T-helper 1 cell treated with Interleukin-12 subunit alpha and Interleukin-12 subunit beta and Interleukin-4 antibody, amounts not matched to agents 30 ng/mL and 1 ng/mL, for 36 hours (primary cell): ENCODE measurements around the gene SAFB. TPM values are rescaled to one million over a fixed set of nuclear protein-coding genes. Genes with fewer than 3 reads are reported as not detected.

ENCODE experiments used
- intact Hi-C: fragments of 100-400 bp; cut with micrococcal nuclease; formaldehyde crosslinking; loops from one replicate; pipeline ENCODE4 v1.15.1; 2024
- total RNA-seq: library from RNA; stranded (reverse); gene quantifications from 2 replicates; pipeline ENCODE4 v1.2.3, GENCODE V29; 2022

SAFB gene
- total RNA-seq, 1 donor from 2014 or later: 135 TPM

- intact Hi-C loops: no loop called here
Observed at GRCh38 chr19:5664515-5664914, 41.6 kb downstream of the SAFB start.

GRCh38 chr19:5665781-5666513 lies 43.1 kb downstream of the SAFB start:
- intact Hi-C loops: loop anchor here (5.0 kb wide), 1 partner anchor 229 kb away; no protein-coding TSS in a partner anchor

GRCh38 chr19:5666921-5667610 lies 44.2 kb downstream of the SAFB start:
- intact Hi-C loops: loop anchor here (5.0 kb wide), 1 partner anchor 230 kb away; no protein-coding TSS in a partner anchor

GRCh38 chr19:5667751-5668271 lies 44.9 kb downstream of the SAFB start:
- intact Hi-C loops: loop anchor here (5.0 kb wide), 1 partner anchor 231 kb away; no protein-coding TSS in a partner anchor

- intact Hi-C loops: loop anchor here (5.0 kb wide), 1 partner anchor 232 kb away; no protein-coding TSS in a partner anchor
Observed at GRCh38 chr19:5669212-5669611, 46.3 kb downstream of the SAFB start.

- intact Hi-C loops: no loop called here
Observed at GRCh38 chr19:5671600-5671999, 48.7 kb downstream of the SAFB start.

GRCh38 chr19:5672708-5673459 lies 50.0 kb downstream of the SAFB start:
- intact Hi-C loops: no loop called here

- intact Hi-C loops: no loop called here
Observed at GRCh38 chr19:5673752-5674151, 50.9 kb downstream of the SAFB start.

- intact Hi-C loops: no loop called here
Observed at GRCh38 chr19:5674714-5675113, 51.8 kb downstream of the SAFB start.

- intact Hi-C loops: no loop called here
Observed at GRCh38 chr19:5676105-5676771, 53.4 kb downstream of the SAFB start.

- intact Hi-C loops: no loop called here
Observed at GRCh38 chr19:5676772-5677105, 53.9 kb downstream of the SAFB start.

- intact Hi-C loops: no loop called here
Observed at GRCh38 chr19:5677136-5677535, 54.3 kb downstream of the SAFB start.

GRCh38 chr19:5677580-5677979 lies 54.7 kb downstream of the SAFB start:
- intact Hi-C loops: no loop called here

- intact Hi-C loops: no loop called here
Observed at GRCh38 chr19:5678071-5678718, 55.3 kb downstream of the SAFB start.

GRCh38 chr19:5679289-5680083 lies 56.6 kb downstream of the SAFB start:
- intact Hi-C loops: loop anchor here (1.0 to 5.0 kb wide), 9 partner anchors 11 to 1917 kb away; partner anchors contain the start of genes CATSPERD, CHAF1A, LONP1 and MRPL54

GRCh38 chr19:5680084-5680436 lies 57.2 kb downstream of the SAFB start:
- intact Hi-C loops: loop anchor here (1.0 to 5.0 kb wide), 9 partner anchors 10 to 1917 kb away; partner anchors contain the start of genes CATSPERD, CHAF1A, LONP1 and MRPL54

- intact Hi-C loops: loop anchor here (1.0 to 5.0 kb wide), 9 partner anchors 10 to 1918 kb away; partner anchors contain the start of genes CATSPERD, CHAF1A, LONP1 and MRPL54
Observed at GRCh38 chr19:5680437-5681368, 57.8 kb downstream of the SAFB start, which contains the start of the genes HSD11B1L and MICOS13. Gene HSD11B1L, plus strand, starts transcription at chr19:5681027. Its CDS starts 3,806 bp downstream, at chr19:5684833. Gene MICOS13, minus strand, starts transcription at chr19:5680516. Its CDS starts 30 bp downstream, at chr19:5680486.
